Progenitor cell of endocrine pancreas (in vitro differentiated cells): ENCODE results near the gene SPOUT1. TPM values are rescaled to one million over a fixed set of nuclear protein-coding genes. Genes with fewer than 3 reads are reported as not detected.

Source experiments
- DNase-seq: peaks from one replicate; pipeline ENCODE4 v3.0.0; 2021; ENCODE audit warnings: low spot score; ENCODE audit not compliant: unreplicated experiment
- H3K27ac Mint-ChIP-seq: 2 replicates; pipeline ENCODE4 v1.8.0; 2021; ENCODE audit warnings: mild to moderate bottlenecking, moderate library complexity, mixed read lengths
- H3K27me3 Mint-ChIP-seq: 2 replicates; pipeline ENCODE4 v1.8.0; 2021; ENCODE audit warnings: mixed read lengths
- H3K36me3 Mint-ChIP-seq: 2 replicates; pipeline ENCODE4 v1.8.0; 2022; ENCODE audit warnings: mixed read lengths; ENCODE audit not compliant: insufficient read depth
- H3K4me1 Mint-ChIP-seq: 2 replicates; pipeline ENCODE4 v1.8.0; 2021; ENCODE audit warnings: low read depth, mixed read lengths
- H3K4me3 Mint-ChIP-seq: 2 replicates; pipeline ENCODE4 v1.8.0; 2021; ENCODE audit warnings: low read depth, mild to moderate bottlenecking, moderate library complexity, mixed read lengths
- H3K9me3 Mint-ChIP-seq: 2 replicates; pipeline ENCODE4 v1.8.0; 2021; ENCODE audit warnings: low read depth, mixed read lengths
- CTCF ChIP-seq: fragments of 200-600 bp; sonication (generic); IDR thresholded peaks from one replicate; pipeline ENCODE4 v1.5.0; 2021; ENCODE audit warnings: antibody characterized with exemption, mild to moderate bottlenecking; ENCODE audit not compliant: unreplicated experiment
- total RNA-seq: library from RNA; stranded (reverse); gene quantifications from 2 replicates; pipeline ENCODE4 v1.2.1, GENCODE V29; 2021

The SPOUT1 gene
- total RNA-seq, 1 donor from 2014 or later = 47.5 TPM

GRCh38 chr9:128838338-128838737, 8.7 kb upstream of the SPOUT1 start:
- Mint-ChIP-seq H3K4me3 (no peak overlapping the region), H3K4me1 (peaks cover 6% of the 10 kb centered on the region), H3K9me3 (no peaks in the 10 kb centered on the region), H3K27me3 (no peaks in the 10 kb centered on the region), H3K36me3 (peaks cover 8% of the 10 kb centered on the region), H3K27ac (peak overlapping the region; percentile 75)
- TF ChIP-seq CTCF = no peak
- DNase-seq = no peak

GRCh38 chr9:128836509-128837145, 7.0 kb upstream of the SPOUT1 start:
- H3K4me1 Mint-ChIP-seq = peaks cover 6% of the 10 kb centered on the region
- DNase-seq = no peak
- no peak overlapping the region for H3K27ac Mint-ChIP-seq
- no peaks in the 10 kb centered on the region for H3K9me3 Mint-ChIP-seq
- peaks cover 8% of the 10 kb centered on the region for H3K36me3 Mint-ChIP-seq
- TF ChIP-seq CTCF = no peak
- H3K27me3 Mint-ChIP-seq = no peaks in the 10 kb centered on the region
- H3K4me3 Mint-ChIP-seq = no peak overlapping the region

GRCh38 chr9:128835246-128836210, 5.9 kb upstream of the SPOUT1 start:
- H3K4me3 Mint-ChIP-seq = no peak overlapping the region
- no peak overlapping the region for H3K27ac Mint-ChIP-seq
- no peaks in the 10 kb centered on the region for H3K9me3 Mint-ChIP-seq
- H3K27me3 Mint-ChIP-seq = no peaks in the 10 kb centered on the region
- H3K4me1 Mint-ChIP-seq = peaks cover 6% of the 10 kb centered on the region
- H3K36me3 Mint-ChIP-seq = peaks cover 7% of the 10 kb centered on the region
- no peak for DNase-seq
- TF ChIP-seq CTCF = no peak

- Mint-ChIP-seq H3K4me3 (no peak overlapping the region), H3K27me3 (no peaks in the 10 kb centered on the region), H3K36me3 (peaks cover 9% of the 10 kb centered on the region), H3K9me3 (no peaks in the 10 kb centered on the region), H3K4me1 (peaks cover 13% of the 10 kb centered on the region), H3K27ac (no peak overlapping the region)
- TF ChIP-seq CTCF = no peak
- DNase-seq = no peak
Observed at GRCh38 chr9:128833696-128834095, 4.1 kb upstream of the SPOUT1 start.

GRCh38 chr9:128828719-128829452, 708 bp downstream of the SPOUT1 start:
- Mint-ChIP-seq H3K36me3 (peaks cover 11% of the 10 kb centered on the region), H3K27me3 (no peaks in the 10 kb centered on the region), H3K4me3 (peak overlapping the region; percentile 88), H3K9me3 (no peaks in the 10 kb centered on the region), H3K4me1 (peaks cover 8% of the 10 kb centered on the region), H3K27ac (peak overlapping the region; percentile 69)
- no peak for TF ChIP-seq CTCF
- no peak for DNase-seq
